ENCODE measurements around the gene RTP1.
A peak's percentile ranks its signal among the peaks of the same experiment; 100 is the strongest.
"Not testable (repeated sequence)": the region's sequence is repeated elsewhere in the genome, so short reads cannot be mapped to it uniquely, and the experiment has no call there.

The RTP1 gene

DNA sequence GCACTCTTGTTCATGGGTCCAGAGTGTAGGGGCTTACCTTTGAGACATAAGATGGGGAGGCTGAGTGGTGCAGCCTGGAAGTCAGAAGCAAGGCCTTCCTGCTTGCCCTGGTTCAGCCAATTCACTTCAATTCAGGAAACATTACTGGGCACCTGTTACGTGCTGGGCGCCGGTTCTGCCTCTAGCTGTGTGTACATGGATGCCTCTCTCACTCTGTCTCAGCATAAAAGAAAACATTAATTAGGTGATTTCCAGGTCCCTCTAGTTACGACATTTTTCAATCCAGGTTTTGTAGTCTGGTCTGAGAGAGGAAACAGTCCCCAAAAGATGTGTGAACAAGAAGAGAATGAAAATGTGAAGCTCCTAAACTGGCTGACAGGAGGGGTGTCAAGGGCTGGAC, 1.2 kb downstream of the RTP1 start:
- no peak for DNase-seq

DNA sequence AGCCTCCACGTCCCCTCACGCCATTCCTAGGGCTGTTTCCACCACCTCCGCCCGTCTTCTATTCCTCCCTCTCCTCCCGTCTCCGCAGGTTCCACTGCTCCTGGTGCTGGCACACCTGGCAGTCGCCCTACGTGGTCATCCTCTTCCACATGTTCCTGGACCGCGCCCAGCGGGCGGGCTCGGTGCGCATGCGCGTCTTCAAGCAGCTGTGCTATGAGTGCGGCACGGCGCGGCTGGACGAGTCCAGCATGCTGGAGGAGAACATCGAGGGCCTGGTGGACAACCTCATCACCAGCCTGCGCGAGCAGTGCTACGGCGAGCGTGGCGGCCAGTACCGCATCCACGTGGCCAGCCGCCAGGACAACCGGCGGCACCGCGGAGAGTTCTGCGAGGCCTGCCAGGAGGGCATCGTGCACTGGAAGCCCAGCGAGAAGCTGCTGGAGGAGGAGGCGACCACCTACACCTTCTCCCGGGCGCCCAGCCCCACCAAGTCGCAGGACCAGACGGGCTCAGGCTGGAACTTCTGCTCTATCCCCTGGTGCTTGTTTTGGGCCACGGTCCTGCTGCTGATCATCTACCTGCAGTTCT, 2.3 kb downstream of the RTP1 start:
- DNase-seq: not testable (repeated sequence)

DNA sequence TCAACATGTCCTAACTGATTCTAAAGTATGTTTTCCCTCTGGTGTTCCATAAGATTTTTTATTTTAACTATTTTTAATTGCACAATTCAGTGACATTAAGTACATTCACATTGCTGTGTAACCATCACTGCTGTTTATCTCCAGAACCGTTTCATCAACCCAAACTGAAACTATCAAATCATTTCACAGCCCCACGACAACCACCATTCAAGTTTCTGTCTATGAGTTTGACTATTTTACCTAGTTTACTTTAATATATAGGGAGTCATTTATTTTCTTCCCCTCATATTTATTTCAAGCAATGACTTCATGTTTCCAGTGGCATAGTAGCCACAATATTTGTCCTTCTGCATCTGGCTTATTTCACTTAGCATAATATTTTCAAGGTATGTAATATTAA, 8.4 kb downstream of the RTP1 start:
- no peak for DNase-seq

DNA sequence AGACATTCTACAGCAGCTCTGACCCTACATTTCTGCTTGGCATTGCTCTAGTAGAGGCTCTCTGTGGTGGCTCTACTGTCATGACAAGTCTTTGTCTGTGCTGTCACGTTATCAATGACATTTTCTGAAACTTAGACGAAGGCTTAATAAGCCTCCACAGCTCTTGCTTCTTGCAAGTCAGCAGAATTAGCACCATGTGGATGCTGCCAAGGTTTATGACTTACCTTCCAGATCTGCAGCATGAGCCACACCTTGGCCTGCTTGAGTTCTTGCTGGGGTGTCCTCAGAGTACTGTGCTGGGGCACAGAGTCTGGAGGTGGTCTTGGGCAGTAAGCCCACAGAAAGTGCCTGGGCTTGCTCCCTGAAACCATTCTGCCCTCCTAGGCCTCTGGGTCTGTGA, 9.8 kb downstream of the RTP1 start:
- DNase-seq: no peak

DNA sequence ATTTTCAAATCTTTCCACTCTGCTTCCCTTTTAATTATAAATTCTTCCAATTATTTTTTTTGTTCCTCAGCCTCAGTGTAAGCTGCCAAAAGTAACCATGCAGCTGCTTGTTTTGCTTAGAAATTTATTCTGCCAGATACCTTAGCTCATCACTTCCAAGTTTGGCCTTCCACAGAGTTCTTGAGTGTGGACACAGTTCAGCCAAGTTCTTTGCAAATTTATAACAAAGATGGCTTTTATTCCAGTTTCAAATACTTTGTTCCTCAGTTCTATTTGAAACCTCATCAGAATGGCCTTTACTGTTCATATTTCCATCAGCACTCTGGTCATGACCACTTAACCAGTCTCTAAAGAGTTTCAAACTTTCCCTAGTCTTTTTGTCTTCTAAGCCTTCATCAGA, 10.3 kb downstream of the RTP1 start:
- DNase-seq: no peak

- peak; percentile 32 for DNase-seq
Observed at GRCh38 chr3:187208159-187208558, 10.9 kb downstream of the RTP1 start.

GRCh38 chr3:187209491-187209890, 12.2 kb downstream of the RTP1 start:
- DNase-seq: peak; percentile 55

DNA sequence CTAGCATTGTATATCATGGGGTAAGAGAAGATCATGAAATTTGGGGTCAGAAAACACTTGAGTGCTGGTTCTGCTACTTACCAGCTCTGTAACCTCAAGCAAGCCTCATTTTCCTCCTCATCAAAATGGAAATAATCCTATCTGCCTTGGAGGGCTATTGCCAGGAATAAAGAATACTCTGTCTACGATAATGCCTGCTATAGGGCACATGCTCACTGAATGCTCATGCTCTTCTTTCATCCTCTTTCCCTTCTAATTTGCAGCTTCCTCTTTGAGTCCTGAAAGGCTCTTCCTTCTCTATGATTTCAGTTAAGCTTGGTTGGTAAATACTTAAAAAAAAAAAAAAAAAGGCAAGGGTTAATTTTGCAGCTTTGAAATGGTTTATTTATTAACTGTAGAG, 12.8 kb downstream of the RTP1 start:
- DNase-seq: no peak

- DNase-seq: peak; percentile 96
Observed at GRCh38 chr3:187210545-187211327, 13.4 kb downstream of the RTP1 start.

DNA sequence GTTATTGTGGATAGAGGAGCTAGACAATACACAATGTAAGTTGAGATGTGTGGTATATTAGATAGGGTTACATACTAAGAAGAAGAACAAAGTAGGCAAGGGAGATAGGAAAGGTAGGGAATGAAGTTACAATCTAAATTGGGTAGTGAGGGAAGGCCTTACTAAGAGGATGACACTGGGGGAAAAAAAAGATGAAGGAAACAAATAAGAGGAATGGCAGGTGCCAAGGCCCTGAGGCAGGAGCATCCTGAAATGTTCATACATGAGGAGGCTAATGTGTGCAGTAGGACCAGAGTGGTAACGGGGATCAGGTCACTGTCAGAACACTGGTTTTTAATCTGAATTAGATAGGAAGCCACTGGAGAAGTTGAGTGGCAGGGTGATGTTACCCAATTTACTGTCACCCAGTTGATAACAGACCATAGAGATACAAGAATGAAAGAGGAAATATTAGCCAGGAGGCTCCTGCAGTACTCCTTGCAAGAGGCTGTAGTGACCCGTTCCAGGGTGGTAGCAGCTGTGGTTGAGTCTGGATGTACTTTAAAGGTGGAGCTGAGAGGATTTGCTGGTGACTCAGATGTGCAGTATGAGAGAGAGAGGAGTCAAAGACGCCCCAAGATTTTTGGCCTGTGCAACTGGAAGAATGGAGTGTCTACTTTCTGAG, 14.4 kb downstream of the RTP1 start:
- DNase-seq: peak; percentile 47

DNA sequence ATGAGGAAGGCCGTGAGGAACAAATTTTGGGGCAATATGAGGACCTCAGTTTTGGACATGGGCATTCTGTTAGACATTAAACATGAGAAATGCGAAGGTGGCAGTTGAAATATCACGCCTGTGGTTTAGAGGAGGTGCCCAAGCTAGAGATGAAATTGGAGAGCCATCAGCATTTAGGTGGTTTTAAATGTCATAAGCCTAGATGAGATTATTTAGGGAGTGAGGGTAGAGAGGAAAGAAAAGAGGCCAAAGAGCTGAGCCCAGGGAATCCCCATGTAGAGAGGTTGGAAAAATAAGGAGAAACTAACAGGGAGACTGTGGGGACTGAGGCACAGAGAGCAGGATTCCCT, 14.9 kb downstream of the RTP1 start:
- DNase-seq: no peak

- peak; percentile 55 for DNase-seq
Observed at GRCh38 chr3:187212705-187213104, 15.4 kb downstream of the RTP1 start.

DNA sequence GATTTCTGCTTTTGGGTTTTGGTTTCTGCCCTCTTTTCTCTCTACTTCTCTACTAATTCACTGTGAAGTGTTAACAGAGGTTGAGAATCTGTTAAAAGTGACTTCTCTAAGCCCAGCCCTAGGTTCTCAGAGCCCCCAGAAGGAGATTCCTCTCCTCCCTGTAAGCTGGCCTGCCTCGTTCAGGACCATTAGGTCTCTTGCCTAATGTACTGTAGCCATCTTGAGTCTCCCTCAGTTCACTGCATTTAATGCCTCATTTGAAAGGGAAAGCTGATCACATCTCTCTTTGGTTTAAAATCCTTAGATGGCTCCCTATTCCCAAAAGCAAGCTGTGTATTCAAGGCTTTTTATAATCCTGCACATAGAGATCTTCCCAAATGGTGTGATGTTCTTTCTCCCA, 16.3 kb downstream of the RTP1 start:
- DNase-seq: no peak

DNA sequence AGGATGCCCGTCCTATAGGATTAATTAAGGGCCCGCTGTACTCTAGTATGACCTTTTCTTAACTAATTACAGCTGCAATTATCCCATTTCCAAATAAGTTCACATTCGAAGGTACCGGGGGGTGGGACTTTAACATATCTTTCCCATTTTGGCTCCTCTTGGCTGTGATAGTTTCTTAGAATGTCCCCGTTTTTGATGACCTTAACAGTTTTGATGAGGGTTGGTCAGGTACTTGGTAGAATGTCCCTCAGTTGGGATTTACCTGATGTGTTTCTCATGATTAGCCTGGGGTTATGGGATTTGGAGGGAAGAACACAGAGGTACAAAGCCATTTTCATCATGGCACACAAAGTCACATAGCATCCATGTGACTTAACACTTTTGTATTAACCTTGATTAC, 18.2 kb downstream of the RTP1 start:
- no peak for DNase-seq

GRCh38 chr3:187222801-187223200, 25.5 kb downstream of the RTP1 start:
- no peak for DNase-seq

DNA sequence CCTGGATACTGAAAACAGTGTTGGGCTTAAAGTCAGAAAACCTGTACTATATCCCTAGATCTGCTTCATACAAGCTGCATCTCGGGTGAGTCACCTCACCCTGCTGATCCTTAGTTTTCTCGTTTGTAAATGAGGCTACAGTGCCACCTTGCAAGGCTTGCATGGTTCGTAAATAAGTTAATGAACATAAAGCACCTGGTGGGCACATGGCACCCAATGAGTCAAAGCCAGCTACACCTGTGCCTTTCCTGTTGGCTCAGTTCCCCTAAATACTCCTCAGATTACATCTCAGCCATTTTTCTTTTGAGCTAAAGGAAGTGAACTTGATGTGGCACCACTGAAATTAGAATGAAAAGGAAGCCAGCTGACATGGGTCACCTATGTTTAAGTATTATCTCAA, 26.5 kb downstream of the RTP1 start:
- no peak for DNase-seq

DNA sequence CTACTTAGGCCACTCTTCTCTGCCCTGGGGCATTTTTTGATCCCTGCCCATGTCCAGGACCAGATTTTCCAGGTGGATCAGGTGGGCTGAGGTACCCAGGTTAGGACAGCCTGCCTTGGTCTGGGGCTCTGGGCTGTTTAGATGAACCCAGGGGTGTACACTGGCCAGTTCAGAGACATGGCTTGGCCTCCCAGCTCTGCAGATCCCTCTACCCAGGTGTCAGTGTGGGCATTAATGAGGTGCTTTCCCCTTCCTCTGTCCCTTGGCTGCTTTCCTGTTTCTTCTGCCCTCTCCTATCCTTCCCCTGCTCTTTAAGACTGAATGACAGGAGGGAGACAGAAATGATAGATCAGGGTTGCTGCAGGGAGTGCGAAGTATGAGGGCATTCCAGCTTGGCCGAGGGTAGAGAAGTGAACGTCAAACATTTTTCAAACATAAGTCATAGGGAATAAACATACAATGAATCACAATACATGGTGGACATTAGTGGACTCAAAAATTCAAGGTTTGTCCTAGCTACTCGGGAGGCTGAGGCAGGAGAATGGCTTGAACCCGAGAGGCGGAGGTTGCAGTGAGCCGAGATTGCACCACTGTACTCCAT, 30.5 kb downstream of the RTP1 start:
- DNase-seq: peak; percentile 63

DNA sequence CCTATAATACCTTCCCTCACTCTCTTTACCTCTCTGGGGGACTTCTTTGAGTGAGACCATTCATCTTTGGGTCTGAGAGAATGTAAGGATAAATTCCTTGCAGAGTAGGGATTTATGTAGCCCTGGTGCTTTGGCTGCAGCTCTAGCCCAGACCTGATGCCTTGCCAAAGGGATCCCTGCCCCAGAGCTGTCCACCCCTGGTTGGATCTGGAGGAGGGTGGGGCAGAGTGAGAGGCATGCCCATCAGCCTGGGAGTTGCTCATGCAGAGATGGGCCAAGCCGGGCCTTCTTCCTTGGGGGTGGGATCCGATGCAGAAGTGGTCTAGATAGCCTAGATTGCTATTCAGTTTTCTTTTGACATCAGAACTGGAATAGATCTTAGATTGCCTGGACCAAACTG, 31.5 kb downstream of the RTP1 start:
- no peak for DNase-seq

- no peak for DNase-seq
Observed at GRCh38 chr3:187230011-187230410, 32.7 kb downstream of the RTP1 start.

DNA sequence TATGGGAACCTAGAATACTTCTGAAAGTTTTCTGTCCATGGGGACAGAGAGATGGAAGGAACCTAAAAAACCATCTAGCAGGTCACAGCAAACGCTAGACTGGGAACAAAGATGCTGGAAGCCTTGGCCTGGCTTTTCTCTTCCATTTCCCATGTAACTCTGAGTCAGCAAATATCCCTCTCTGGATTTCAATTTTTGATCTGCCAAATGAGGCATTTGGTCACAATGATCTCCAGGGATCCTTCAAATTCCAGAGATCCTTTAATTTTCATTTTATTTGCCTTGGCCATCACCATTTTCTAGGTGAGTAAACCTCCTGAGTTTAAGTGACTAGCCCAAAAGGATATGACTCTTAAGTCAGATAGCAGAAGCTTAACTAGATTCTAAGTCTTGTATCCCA, 39.7 kb downstream of the RTP1 start:
- no peak for DNase-seq

DNA sequence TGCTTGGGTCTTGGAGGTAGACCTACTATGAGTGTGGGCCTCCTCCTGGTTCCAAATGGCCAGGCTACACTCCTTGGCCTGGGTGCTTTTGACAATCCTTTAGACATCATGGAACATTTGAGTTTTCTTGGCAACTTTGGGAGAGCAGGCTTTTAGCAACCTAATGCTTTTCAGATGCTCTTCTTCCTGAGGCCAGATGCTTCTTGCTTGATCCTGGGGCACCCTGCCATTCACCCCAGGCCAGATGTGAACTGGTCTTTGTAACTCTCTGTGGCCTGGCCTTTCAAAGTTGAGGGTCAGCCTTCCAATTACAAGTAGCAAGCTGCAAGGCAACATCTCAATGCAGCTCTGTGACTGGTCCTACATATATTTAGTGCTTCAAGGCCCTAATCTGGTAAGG, 40.5 kb downstream of the RTP1 start:
- DNase-seq: no peak

DNA sequence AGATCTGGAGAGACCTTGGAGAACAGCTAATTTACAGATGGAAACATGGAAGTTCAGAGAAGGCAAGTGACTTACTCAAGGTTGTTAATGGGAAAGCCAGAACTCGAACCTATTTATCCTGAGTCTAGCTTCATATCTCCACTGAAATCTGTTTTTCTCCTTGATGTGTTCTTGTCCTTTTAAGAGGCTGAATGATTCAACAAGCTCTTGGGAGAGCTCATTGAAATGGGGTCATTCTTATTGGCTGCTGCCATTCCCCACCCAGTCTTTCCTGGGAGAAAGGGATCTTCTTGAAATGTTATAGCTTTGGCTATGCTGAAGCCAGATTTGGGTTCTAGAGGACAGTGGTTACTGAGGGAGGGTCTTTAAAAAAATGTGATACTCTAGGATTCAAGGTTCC, 41.0 kb downstream of the RTP1 start:
- DNase-seq: no peak

DNA sequence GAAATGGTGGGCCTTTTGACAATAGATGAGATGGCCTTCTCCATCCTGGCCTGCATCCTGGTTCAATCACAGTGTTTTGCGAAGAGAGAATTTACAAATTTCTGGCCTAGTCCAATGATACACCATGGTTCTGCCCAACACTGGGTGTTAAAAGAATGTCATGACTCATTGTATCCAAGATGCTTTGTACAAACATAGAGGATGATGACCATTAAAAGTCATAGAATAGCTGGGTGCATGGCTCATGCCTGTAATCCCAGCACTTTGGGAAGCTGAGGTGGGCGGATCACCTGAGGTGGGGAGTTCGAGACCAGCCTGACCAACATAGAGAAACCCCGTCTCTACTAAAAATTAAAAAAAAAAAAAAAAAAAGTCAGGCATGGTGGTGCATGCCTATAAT, 41.5 kb downstream of the RTP1 start:
- DNase-seq: peak; percentile 34

DNA sequence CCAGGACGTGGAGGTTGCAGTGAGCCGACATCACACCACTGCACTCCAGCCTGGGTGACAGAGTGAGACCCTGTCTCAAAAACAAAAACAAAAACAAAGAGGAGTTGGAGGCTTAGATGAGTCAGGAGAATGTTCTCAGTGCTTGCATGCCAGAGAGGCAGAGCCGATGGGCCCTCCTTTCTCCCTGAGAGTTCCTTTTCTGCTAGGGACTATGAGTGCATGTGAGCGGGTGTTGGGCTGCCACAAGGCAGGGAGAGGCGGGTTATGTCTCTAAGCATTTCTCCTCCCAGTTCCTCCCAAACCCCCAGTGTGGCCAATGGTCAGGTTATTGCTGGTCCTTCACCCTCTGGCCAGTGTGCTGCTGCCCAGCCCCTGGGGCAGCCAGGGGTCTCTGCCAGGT, 45.1 kb downstream of the RTP1 start:
- no peak for DNase-seq

All from fibroblast of skin of scalp (primary cell).